ENCODE results near the gene TCERG1.

Gene TCERG1

GRCh38 chr5:146539973-146540372 is 92.8 kb downstream of the TCERG1 start:
- no peak for TF ChIP-seq NFIC (IDR thresholded peaks at IDR 0.05)
- no peak for TF ChIP-seq TAF1 (IDR thresholded peaks at IDR 0.05; ENCODE audit: low read depth)
- TF ChIP-seq USF1 (IDR thresholded peaks at IDR 0.05), result no peak
- TF ChIP-seq, protein P1, sequence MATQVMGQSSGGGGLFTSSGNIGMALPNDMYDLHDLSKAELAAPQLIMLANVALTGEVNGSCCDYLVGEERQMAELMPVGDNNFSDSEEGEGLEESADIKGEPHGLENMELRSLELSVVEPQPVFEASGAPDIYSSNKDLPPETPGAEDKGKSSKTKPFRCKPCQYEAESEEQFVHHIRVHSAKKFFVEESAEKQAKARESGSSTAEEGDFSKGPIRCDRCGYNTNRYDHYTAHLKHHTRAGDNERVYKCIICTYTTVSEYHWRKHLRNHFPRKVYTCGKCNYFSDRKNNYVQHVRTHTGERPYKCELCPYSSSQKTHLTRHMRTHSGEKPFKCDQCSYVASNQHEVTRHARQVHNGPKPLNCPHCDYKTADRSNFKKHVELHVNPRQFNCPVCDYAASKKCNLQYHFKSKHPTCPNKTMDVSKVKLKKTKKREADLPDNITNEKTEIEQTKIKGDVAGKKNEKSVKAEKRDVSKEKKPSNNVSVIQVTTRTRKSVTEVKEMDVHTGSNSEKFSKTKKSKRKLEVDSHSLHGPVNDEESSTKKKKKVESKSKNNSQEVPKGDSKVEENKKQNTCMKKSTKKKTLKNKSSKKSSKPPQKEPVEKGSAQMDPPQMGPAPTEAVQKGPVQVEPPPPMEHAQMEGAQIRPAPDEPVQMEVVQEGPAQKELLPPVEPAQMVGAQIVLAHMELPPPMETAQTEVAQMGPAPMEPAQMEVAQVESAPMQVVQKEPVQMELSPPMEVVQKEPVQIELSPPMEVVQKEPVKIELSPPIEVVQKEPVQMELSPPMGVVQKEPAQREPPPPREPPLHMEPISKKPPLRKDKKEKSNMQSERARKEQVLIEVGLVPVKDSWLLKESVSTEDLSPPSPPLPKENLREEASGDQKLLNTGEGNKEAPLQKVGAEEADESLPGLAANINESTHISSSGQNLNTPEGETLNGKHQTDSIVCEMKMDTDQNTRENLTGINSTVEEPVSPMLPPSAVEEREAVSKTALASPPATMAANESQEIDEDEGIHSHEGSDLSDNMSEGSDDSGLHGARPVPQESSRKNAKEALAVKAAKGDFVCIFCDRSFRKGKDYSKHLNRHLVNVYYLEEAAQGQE (IDR thresholded peaks at IDR 0.05; ENCODE audit: low read depth), result no peak
- TF ChIP-seq EGR1 (IDR thresholded peaks at IDR 0.05), result no peak
- no peak for TF ChIP-seq CEBPB (IDR thresholded peaks at IDR 0.05)
- no peak for TF ChIP-seq EP300 (IDR thresholded peaks at IDR 0.05; ENCODE audit: borderline replicate concordance)
- TF ChIP-seq TEAD4 (IDR thresholded peaks at IDR 0.05), result no peak
- no peak for TF ChIP-seq RAD21 (IDR thresholded peaks at IDR 0.05; ENCODE audit: low read depth)
- no peak for TF ChIP-seq MAX (IDR thresholded peaks at IDR 0.05)
- no peak for TF ChIP-seq CREB1 (IDR thresholded peaks at IDR 0.05; ENCODE audit: low read depth)
- TF ChIP-seq YY1 (IDR thresholded peaks at IDR 0.05; ENCODE audit: low read depth), result no peak
- TF ChIP-seq FOXM1 (IDR thresholded peaks at IDR 0.05; ENCODE audit: borderline replicate concordance, low read depth), result no peak
- no peak for TF ChIP-seq ZBTB7A (IDR thresholded peaks at IDR 0.05; ENCODE audit: low read depth)
- TF ChIP-seq TCF12 (IDR thresholded peaks at IDR 0.05; ENCODE audit: low read depth), result no peak

- TF ChIP-seq EGR1 (IDR thresholded peaks at IDR 0.05), result no peak
- no peak for TF ChIP-seq EP300 (IDR thresholded peaks at IDR 0.05; ENCODE audit: borderline replicate concordance)
- no peak for TF ChIP-seq FOXM1 (IDR thresholded peaks at IDR 0.05; ENCODE audit: borderline replicate concordance, low read depth)
- TF ChIP-seq, protein P1 (IDR thresholded peaks at IDR 0.05; ENCODE audit: low read depth), result no peak
- TF ChIP-seq TCF12 (IDR thresholded peaks at IDR 0.05; ENCODE audit: low read depth), result no peak
- TF ChIP-seq ZBTB7A (IDR thresholded peaks at IDR 0.05; ENCODE audit: low read depth), result no peak
- no peak for TF ChIP-seq CREB1 (IDR thresholded peaks at IDR 0.05; ENCODE audit: low read depth)
- no peak for TF ChIP-seq USF1 (IDR thresholded peaks at IDR 0.05)
- TF ChIP-seq NFIC (IDR thresholded peaks at IDR 0.05), result no peak
- TF ChIP-seq CEBPB (IDR thresholded peaks at IDR 0.05), result no peak
- no peak for TF ChIP-seq RAD21 (IDR thresholded peaks at IDR 0.05; ENCODE audit: low read depth)
- TF ChIP-seq TAF1 (IDR thresholded peaks at IDR 0.05; ENCODE audit: low read depth), result no peak
- no peak for TF ChIP-seq YY1 (IDR thresholded peaks at IDR 0.05; ENCODE audit: low read depth)
- TF ChIP-seq MAX (IDR thresholded peaks at IDR 0.05), result no peak
- TF ChIP-seq TEAD4 (IDR thresholded peaks at IDR 0.05), result no peak
Measured at GRCh38 chr5:146540414-146540813, 93.3 kb downstream of the TCERG1 start.

- TF ChIP-seq ZBTB7A (IDR thresholded peaks at IDR 0.05; ENCODE audit: low read depth) (no peak), MAX (IDR thresholded peaks at IDR 0.05) (no peak), RAD21 (IDR thresholded peaks at IDR 0.05; ENCODE audit: low read depth) (peak; percentile 91)
Measured at GRCh38 chr5:146541958-146542849, 95.1 kb downstream of the TCERG1 start.

- no peak for TF ChIP-seq FOXM1 (IDR thresholded peaks at IDR 0.05; ENCODE audit: borderline replicate concordance, low read depth)
- TF ChIP-seq TEAD4 (IDR thresholded peaks at IDR 0.05), result no peak
- no peak for TF ChIP-seq USF1 (IDR thresholded peaks at IDR 0.05)
- no peak for TF ChIP-seq ZBTB7A (IDR thresholded peaks at IDR 0.05; ENCODE audit: low read depth)
- TF ChIP-seq RAD21 (IDR thresholded peaks at IDR 0.05; ENCODE audit: low read depth), result no peak
Measured at GRCh38 chr5:146544232-146544631, 97.1 kb downstream of the TCERG1 start.

DNA sequence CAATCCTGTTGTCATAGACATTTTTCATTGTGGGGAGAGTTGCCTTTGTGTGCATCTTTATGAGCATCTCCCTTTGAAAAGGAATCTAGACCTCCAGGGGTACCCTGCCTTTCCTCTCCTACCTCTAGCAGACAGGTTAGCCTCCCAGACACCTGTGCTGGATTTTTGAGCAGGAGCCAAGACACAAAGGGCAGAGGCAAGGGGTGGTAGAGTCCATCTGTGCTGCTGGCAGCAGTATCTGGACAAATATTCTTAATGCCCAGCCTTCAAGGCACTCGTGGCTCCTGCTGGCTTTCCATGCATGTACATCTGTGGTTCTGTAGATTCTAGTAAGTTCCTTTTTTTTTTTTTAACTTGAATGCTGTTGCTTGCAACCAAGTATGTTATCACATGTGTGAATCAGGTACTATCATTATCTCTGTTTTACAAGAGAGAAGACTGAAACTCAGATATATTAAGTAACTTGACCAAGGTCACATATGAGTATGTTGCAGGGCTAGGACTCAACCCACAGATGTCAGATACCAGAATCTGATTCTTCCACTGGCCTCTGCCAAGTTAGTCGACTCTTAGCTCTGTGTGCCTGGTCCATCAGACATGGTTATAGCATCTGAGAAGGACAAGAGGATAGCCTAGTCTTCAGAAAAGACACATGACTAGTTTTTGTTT is 101.8 kb downstream of the TCERG1 start:
- no peak for TF ChIP-seq CEBPB (IDR thresholded peaks at IDR 0.05)
- no peak for TF ChIP-seq ZBTB7A (IDR thresholded peaks at IDR 0.05; ENCODE audit: low read depth)
- TF ChIP-seq TAF1 (IDR thresholded peaks at IDR 0.05; ENCODE audit: low read depth), result no peak
- no peak for TF ChIP-seq EP300 (IDR thresholded peaks at IDR 0.05; ENCODE audit: borderline replicate concordance)
- no peak for TF ChIP-seq RAD21 (IDR thresholded peaks at IDR 0.05; ENCODE audit: low read depth)
- no peak for TF ChIP-seq NFIC (IDR thresholded peaks at IDR 0.05)
- TF ChIP-seq FOXM1 (IDR thresholded peaks at IDR 0.05; ENCODE audit: borderline replicate concordance, low read depth), result no peak
- no peak for TF ChIP-seq YY1 (IDR thresholded peaks at IDR 0.05; ENCODE audit: low read depth)
- no peak for TF ChIP-seq TEAD4 (IDR thresholded peaks at IDR 0.05)
- TF ChIP-seq CREB1 (IDR thresholded peaks at IDR 0.05; ENCODE audit: low read depth), result no peak
- no peak for TF ChIP-seq MAX (IDR thresholded peaks at IDR 0.05)
- no peak for TF ChIP-seq EGR1 (IDR thresholded peaks at IDR 0.05)
- TF ChIP-seq, protein P1 (IDR thresholded peaks at IDR 0.05; ENCODE audit: low read depth), result no peak
- TF ChIP-seq USF1 (IDR thresholded peaks at IDR 0.05), result no peak
- TF ChIP-seq TCF12 (IDR thresholded peaks at IDR 0.05; ENCODE audit: low read depth), result no peak

All from Ishikawa (cell line).